Gastrocnemius medialis (tissue), 4 donors: Measurements from ENCODE around the gene UPB1. TPM values are rescaled to one million over a fixed set of nuclear protein-coding genes. Genes with fewer than 3 reads are reported as not detected.

Experiments
- ATAC-seq, 2 donors: fragments of 150-250 bp; one replicate each; pipeline ENCODE4 v1.9.1; 2016
- DNase-seq, 2 donors: peaks; one replicate each; pipeline ENCODE4 v3.0.0-alpha.2; 2019
- H3K27ac ChIP-seq, 4 donors: fragments of 200-600 bp; sonication (generic); 1 replicate in 1 of 4; 2 replicates in 3 of 4; pipeline ENCODE4 v1.5.1; 2016 to 2018; ENCODE audit warnings: mild to moderate bottlenecking in 2 of 4, moderate library complexity in 1 of 4
- H3K27me3 ChIP-seq, 3 donors: fragments of 200-600 bp; sonication (generic) in 2 of 3; 1 replicate in 1 of 3; 2 replicates in 2 of 3; pipeline versions ENCODE4 v1.5.1 to v1.6.0; 2016 to 2019; ENCODE audit warnings: mild to moderate bottlenecking in 1 of 3, moderate library complexity in 1 of 3
- H3K36me3 ChIP-seq, 2 donors: fragments of 200-600 bp; sonication (generic) in 1 of 2; one replicate each; pipeline ENCODE4 v1.5.1; 2017 to 2018
- H3K4me1 ChIP-seq, 2 donors: fragments of 200-600 bp; sonication (generic) in 1 of 2; one replicate each; pipeline ENCODE4 v1.5.1; 2016 to 2017; ENCODE audit warnings: mild to moderate bottlenecking in 2 of 2
- H3K4me3 ChIP-seq, 4 donors: fragments of 200-600 bp; sonication (generic) in 3 of 4; 1 replicate in 1 of 4; 2 replicates in 3 of 4; pipeline ENCODE4 v1.5.1; 2016 to 2019; ENCODE audit warnings: mild to moderate bottlenecking in 2 of 4
- H3K9me3 ChIP-seq, 3 donors: fragments of 200-600 bp; sonication (generic) in 2 of 3; 1 replicate in 1 of 3; 2 replicates in 2 of 3; pipeline ENCODE4 v1.5.1; 2016 to 2019
- CTCF ChIP-seq, 5 experiments: fragments of 450-650 bp in 3 of 5; fragments of 200-600 bp in 2 of 5; sonication (generic) in 2 of 5; IDR thresholded peaks in 4 of 5; conservative IDR thresholded peaks in 1 of 5; 1 replicate in 4 of 5; 2 replicates in 1 of 5; pipeline ENCODE4 v1.5.1; 2016 to 2019; ENCODE audit warnings: antibody characterized with exemption in 5 of 5, mild to moderate bottlenecking in 3 of 5, moderate library complexity in 3 of 5
- POLR2A ChIP-seq, 2 donors: fragments of 450-650 bp; IDR thresholded peaks; one replicate each; pipeline ENCODE4 v1.6.1; 2017; ENCODE audit warnings: antibody characterized with exemption in 2 of 2, mild to moderate bottlenecking in 2 of 2, moderate library complexity in 2 of 2
- in situ Hi-C, 4 donors: fragments of 200-750 bp; cut with MboI; loops; one replicate each; pipeline versions ENCODE4 v1.15.0 to v1.8.0; 2017; ENCODE audit warnings: low sequenced_read_pairs in 4 of 4
- intact Hi-C: fragments of 100-400 bp; cut with DNase I; formaldehyde crosslinking; loops from one replicate; pipeline ENCODE4 v1.15.1; 2023; ENCODE audit warnings: low total_unique reads
- total RNA-seq, 4 donors: library from RNA; depleted of rRNA; stranded (reverse); fragments of >200 nt; gene quantifications; one replicate each; pipeline versions ENCODE4 v1.1.0 to v1.2.3, GENCODE V29; 2016

Gene UPB1
- total RNA-seq, 4 donors from 2014 or later = 0.20 to 0.25 (median 0.22) TPM

GRCh38 chr22:24473284-24473683 lies 21.8 kb upstream of the UPB1 start:
- TF ChIP-seq POLR2A (IDR thresholded peaks at IDR 0.05) (no peak), CTCF (IDR thresholded peaks at IDR 0.05 in 4 of 5, conservative IDR thresholded peaks at IDR 0.05 in 1 of 5) (no peak)
- no peaks in the 10 kb centered on the region for H3K36me3 ChIP-seq
- DNase-seq (no peak), ATAC-seq (no peak)
- intact Hi-C loops = no loop called here
- H3K4me1 ChIP-seq = no peaks in the 10 kb centered on the region
- peak overlapping the region in 1 of 4 donors; percentile 0 for H3K27ac ChIP-seq
- no peaks in the 10 kb centered on the region for H3K9me3 ChIP-seq
- H3K4me3 ChIP-seq = no peak overlapping the region
- in situ Hi-C loops = no loop called here
- no peaks in the 10 kb centered on the region for H3K27me3 ChIP-seq

- intact Hi-C loops = no loop called here
- peak overlapping the region in 2 of 4 donors; percentile 0 to 34 for H3K27ac ChIP-seq
Observed at GRCh38 chr22:24474221-24474620, 20.9 kb upstream of the UPB1 start.

GRCh38 chr22:24474649-24475255 lies 20.4 kb upstream of the UPB1 start:
- in situ Hi-C loops (no loop called here), intact Hi-C loops (no loop called here)
- no peaks in the 10 kb centered on the region for H3K27me3 ChIP-seq
- DNase-seq (no peak), ATAC-seq (no peak)
- TF ChIP-seq CTCF (IDR thresholded peaks at IDR 0.05 in 4 of 5, conservative IDR thresholded peaks at IDR 0.05 in 1 of 5) (no peak), POLR2A (IDR thresholded peaks at IDR 0.05) (no peak)
- H3K36me3 ChIP-seq = no peaks in the 10 kb centered on the region
- H3K4me3 ChIP-seq = no peak overlapping the region
- no peak overlapping the region for H3K27ac ChIP-seq
- no peaks in the 10 kb centered on the region for H3K4me1 ChIP-seq
- H3K9me3 ChIP-seq = no peaks in the 10 kb centered on the region

More at GRCh38 chr22:24474221-24474620, 20.9 kb upstream of the UPB1 start:
- H3K36me3 ChIP-seq = no peaks in the 10 kb centered on the region
- in situ Hi-C loops = no loop called here
- peak in 1 of 2 donors; percentile 53 for ATAC-seq
- H3K4me3 ChIP-seq = no peak overlapping the region
- DNase-seq = no peak
- H3K9me3 ChIP-seq = no peaks in the 10 kb centered on the region
- no peaks in the 10 kb centered on the region for H3K27me3 ChIP-seq
- no peak for TF ChIP-seq CTCF (IDR thresholded peaks at IDR 0.05 in 4 of 5, conservative IDR thresholded peaks at IDR 0.05 in 1 of 5)
- TF ChIP-seq POLR2A (IDR thresholded peaks at IDR 0.05) = no peak
- H3K4me1 ChIP-seq = no peaks in the 10 kb centered on the region

- ATAC-seq (no peak), DNase-seq (no peak)
- Histone ChIP-seq H3K27ac (no peak overlapping the region), H3K27me3 (no peaks in the 10 kb centered on the region), H3K9me3 (no peaks in the 10 kb centered on the region), H3K4me3 (no peak overlapping the region), H3K4me1 (peaks cover 0 to 6% of the 10 kb centered on the region in 2 donors), H3K36me3 (no peaks in the 10 kb centered on the region)
- intact Hi-C loops (no loop called here), in situ Hi-C loops (no loop called here)
- TF ChIP-seq POLR2A (IDR thresholded peaks at IDR 0.05) (no peak), CTCF (IDR thresholded peaks at IDR 0.05 in 4 of 5, conservative IDR thresholded peaks at IDR 0.05 in 1 of 5) (no peak)
Observed at GRCh38 chr22:24481641-24482040, 13.5 kb upstream of the UPB1 start.

- Histone ChIP-seq H3K36me3 (no peaks in the 10 kb centered on the region), H3K9me3 (no peaks in the 10 kb centered on the region), H3K4me3 (no peak overlapping the region), H3K27me3 (no peaks in the 10 kb centered on the region), H3K27ac (no peak overlapping the region), H3K4me1 (peaks cover 0 to 6% of the 10 kb centered on the region in 2 donors)
- ATAC-seq (peak; percentile 54 to 73), DNase-seq (no peak)
- TF ChIP-seq CTCF (IDR thresholded peaks at IDR 0.05 in 4 of 5, conservative IDR thresholded peaks at IDR 0.05 in 1 of 5) (no peak), POLR2A (IDR thresholded peaks at IDR 0.05) (no peak)
- in situ Hi-C loops = no loop called here
- intact Hi-C loops = no loop called here
Observed at GRCh38 chr22:24482575-24482974, 12.6 kb upstream of the UPB1 start.
